ENCODE measurements around the gene CFAP119.
A peak's percentile ranks its signal among the peaks of the same experiment; 100 is the strongest.

The CFAP119 gene

GRCh38 chr16:30747799-30748633 is 13.8 kb downstream of the CFAP119 start, which contains the start of gene PHKG2:
Gene PHKG2, plus strand, starts transcription at chr16:30748425. Its CDS starts 396 bp downstream, at chr16:30748821.
- H3K27ac ChIP-seq, result peak within 1 kb of the TSS; percentile 94
- no peak for TF ChIP-seq CTCF (conservative IDR thresholded peaks at IDR 0.05; ENCODE audit: low read depth)
- POLR2A ChIA-PET (ENCODE audit: low non-redundant PET), result interaction anchor here (0.5 to 0.7 kb wide), 3 partner anchors 13 to 46 kb away, joined by 3 to 4 read pairs (median 3); no protein-coding TSS in a partner anchor
- peak; percentile 89 for DNase-seq (ENCODE audit: low spot score)
- CTCF ChIA-PET, result interaction anchor here (0.6 to 0.9 kb wide), 3 partner anchors 45 to 950 kb away, joined by 3 read pairs; no protein-coding TSS in a partner anchor

- DNase-seq (ENCODE audit: low spot score), result peak; percentile 32
- TF ChIP-seq CTCF (conservative IDR thresholded peaks at IDR 0.05; ENCODE audit: low read depth), result no peak
- ChIA-PET CTCF (interaction anchor here (0.6 to 0.9 kb wide), 2 partner anchors 44 to 949 kb away, joined by 3 read pairs; no protein-coding TSS in a partner anchor), POLR2A (ENCODE audit: low non-redundant PET) (interaction anchor here (0.6 kb wide), 1 partner anchor 28 kb away, joined by 3 read pairs; no protein-coding TSS in a partner anchor)
- H3K27ac ChIP-seq, result peak overlapping the region; percentile 94
Observed at GRCh38 chr16:30747331-30747730, 14.5 kb downstream of the CFAP119 start.

- ChIA-PET POLR2A (ENCODE audit: low non-redundant PET) (interaction anchor here (0.6 kb wide), 1 partner anchor 29 kb away, joined by 3 read pairs; no protein-coding TSS in a partner anchor), CTCF (no interaction called here)
- no peak for DNase-seq (ENCODE audit: low spot score)
- peak overlapping the region; percentile 62 for H3K27ac ChIP-seq
- no peak for TF ChIP-seq CTCF (conservative IDR thresholded peaks at IDR 0.05; ENCODE audit: low read depth)
Observed at GRCh38 chr16:30746638-30747175, 15.2 kb downstream of the CFAP119 start.

GRCh38 chr16:30745082-30745481 is 16.8 kb downstream of the CFAP119 start:
- POLR2A ChIA-PET (ENCODE audit: low non-redundant PET), result no interaction called here
- CTCF ChIA-PET, result no interaction called here
- no peak for DNase-seq (ENCODE audit: low spot score)
- TF ChIP-seq CTCF (conservative IDR thresholded peaks at IDR 0.05; ENCODE audit: low read depth), result no peak
- no peak overlapping the region for H3K27ac ChIP-seq

- no peak for DNase-seq (ENCODE audit: low spot score)
- no peak for TF ChIP-seq CTCF (conservative IDR thresholded peaks at IDR 0.05; ENCODE audit: low read depth)
- ChIA-PET POLR2A (ENCODE audit: low non-redundant PET) (no interaction called here), CTCF (no interaction called here)
- peak overlapping the region; percentile 54 for H3K27ac ChIP-seq
Observed at GRCh38 chr16:30744183-30744582, 17.7 kb downstream of the CFAP119 start.

- TF ChIP-seq CTCF (conservative IDR thresholded peaks at IDR 0.05; ENCODE audit: low read depth), result no peak
- CTCF ChIA-PET, result interaction anchor here (0.6 kb wide), 1 partner anchor 62 kb away, joined by 3 read pairs; no protein-coding TSS in a partner anchor
- H3K27ac ChIP-seq, result peak overlapping the region; percentile 54
- DNase-seq (ENCODE audit: low spot score), result no peak
- POLR2A ChIA-PET (ENCODE audit: low non-redundant PET), result no interaction called here
Observed at GRCh38 chr16:30743716-30744115, 18.1 kb downstream of the CFAP119 start.

All from RWPE1 (cell line).